IPS-NIHi7 (cell line): ENCODE data around the gene PRAMEF8.
"Not testable (repeated sequence)": the region's sequence is repeated elsewhere in the genome, so short reads cannot be mapped to it uniquely, and the experiment has no call there.

ENCODE experiments used
- DNase-seq: peaks from one replicate; pipeline ENCODE4 v3.0.0; 2012; ENCODE audit warnings: mixed read lengths; ENCODE audit errors: extremely low spot score

PRAMEF8 gene

GRCh38 chr1:13285037-13285436, at the start of gene PRAMEF8:
Gene PRAMEF8, minus strand, starts transcription at chr1:13285137. Its CDS starts 1,046 bp downstream, at chr1:13284091.
- not testable (repeated sequence) for DNase-seq

GRCh38 chr1:13315281-13315680, 30.3 kb upstream of the PRAMEF8 start, which contains the start of gene PRAMEF15:
Gene PRAMEF15, plus strand, starts transcription at chr1:13315581. Its CDS starts 2,827 bp downstream, at chr1:13318408.
- DNase-seq = not testable (repeated sequence)

GRCh38 chr1:13303239-13303638, 18.3 kb upstream of the PRAMEF8 start, which contains the start of gene PRAMEF33:
Gene PRAMEF33, plus strand, starts transcription at chr1:13303539. Its CDS starts 2,416 bp downstream, at chr1:13305955.
- DNase-seq = not testable (repeated sequence)

DNA sequence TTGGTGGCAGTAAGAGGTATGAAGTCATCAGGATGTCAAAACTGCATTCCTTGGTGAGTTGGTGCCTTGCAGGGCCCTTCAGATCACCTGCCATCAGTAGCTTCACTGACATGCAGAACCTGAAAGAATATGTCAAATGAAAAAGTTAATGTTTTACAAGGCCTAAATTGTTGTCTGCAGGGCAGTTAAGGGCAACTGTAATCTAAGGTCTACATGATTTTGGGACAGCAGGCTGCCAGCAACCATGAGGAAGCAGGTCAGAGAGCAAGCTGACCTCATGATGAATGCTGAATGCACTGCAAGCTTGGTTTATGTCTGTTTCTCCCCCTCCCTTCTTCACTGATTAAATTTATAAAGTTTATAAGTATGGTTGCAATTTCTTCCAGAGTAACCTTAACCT, 17.3 kb upstream of the PRAMEF8 start:
- DNase-seq = not testable (repeated sequence)

DNA sequence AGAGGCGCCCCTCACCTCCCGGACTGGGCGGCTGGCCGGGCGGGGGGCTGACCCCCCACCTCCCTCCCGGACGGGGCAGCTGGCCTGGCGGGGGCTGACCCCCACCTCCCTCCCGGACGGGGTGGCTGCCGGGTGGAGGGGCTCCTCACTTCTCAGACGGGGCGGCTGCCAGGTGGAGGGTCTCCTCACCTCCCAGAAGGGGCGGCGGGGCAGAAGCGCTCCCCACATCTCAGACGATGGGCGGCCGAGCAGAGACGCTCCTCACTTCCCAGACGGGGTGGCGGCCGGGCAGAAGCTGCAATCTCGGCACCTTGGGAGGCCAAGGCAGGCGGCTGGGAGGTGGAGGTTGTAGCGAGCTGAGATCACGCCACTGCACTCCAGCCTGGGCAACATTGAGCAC, 13.8 kb upstream of the PRAMEF8 start:
- DNase-seq = not testable (repeated sequence)

DNA sequence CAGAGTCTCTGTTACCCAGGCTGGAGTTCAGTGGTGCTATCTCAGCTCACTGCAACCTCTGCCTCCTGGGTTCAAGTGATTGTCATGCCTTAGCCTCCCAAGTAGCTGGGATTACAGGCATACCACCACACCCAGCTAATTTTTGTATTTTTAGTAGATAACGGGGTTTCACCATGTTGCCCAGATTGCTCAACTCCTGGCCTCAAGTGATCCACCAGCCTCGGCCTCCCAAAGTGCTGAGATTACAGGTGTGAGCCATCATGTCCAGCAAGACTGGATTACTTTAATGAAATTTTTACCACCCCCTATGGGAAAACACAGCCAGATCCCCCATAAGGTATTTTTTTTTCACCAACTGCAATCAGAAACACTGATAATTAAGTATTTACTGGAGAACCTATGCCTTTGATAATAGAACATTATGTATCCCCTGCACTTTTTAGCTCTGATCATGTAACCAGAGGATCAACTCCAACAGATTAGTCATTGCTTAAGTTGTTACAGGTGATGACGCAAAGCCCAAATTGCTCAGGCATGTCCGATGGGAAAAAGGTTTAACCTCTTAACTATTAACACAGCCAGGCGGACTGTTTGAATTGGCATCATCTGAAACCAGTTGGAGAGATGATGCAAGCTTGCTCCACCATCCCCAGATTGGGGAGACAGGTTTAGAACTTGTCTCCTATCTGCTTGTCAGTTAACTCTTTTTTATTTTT, 12.4 kb upstream of the PRAMEF8 start:
- not testable (repeated sequence) for DNase-seq

DNA sequence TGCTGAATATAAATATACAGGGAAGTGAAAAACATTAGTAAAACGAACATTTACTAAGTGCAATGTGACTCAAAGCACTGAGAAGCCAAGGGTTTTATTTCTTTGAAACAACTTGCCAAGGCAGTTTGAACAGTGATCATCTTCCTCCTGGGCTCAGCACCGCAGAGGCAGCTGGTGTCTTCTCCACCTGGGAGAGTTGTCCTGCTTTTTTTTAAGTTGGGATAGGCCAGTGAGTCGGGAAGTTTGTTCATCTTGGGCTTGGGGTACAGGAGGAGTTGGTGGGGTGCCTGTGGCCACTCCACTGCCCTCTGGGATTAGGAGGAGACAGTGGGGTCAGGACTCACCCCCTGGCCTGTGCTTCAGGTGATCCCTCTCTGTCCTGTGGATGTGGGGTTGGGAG, 4.1 kb upstream of the PRAMEF8 start:
- not testable (repeated sequence) for DNase-seq

DNA sequence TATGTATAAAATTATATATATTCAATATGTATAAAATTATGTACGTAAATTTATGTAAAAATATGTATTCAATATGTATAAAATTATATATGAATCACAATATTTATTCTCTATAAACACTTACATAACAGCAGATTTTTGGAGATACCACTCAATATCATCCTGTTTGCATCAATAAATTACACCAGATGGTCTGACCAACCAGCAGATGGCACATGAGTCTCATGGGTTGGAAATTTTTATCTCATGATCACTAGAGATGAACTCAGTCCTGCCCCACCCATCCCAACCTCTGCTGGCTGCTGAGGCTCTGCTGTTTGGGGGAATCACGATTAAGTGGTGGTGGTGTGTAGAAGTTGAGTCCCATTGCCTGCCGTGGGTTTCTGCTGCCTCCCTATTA, 5.3 kb downstream of the PRAMEF8 start:
- DNase-seq = not testable (repeated sequence)

GRCh38 chr1:13277016-13277415, 7.9 kb downstream of the PRAMEF8 start:
- not testable (repeated sequence) for DNase-seq

GRCh38 chr1:13265124-13265523, 19.8 kb downstream of the PRAMEF8 start:
- not testable (repeated sequence) for DNase-seq

GRCh38 chr1:13253898-13254297, 31.0 kb downstream of the PRAMEF8 start, which contains the start of gene PRAMEF5:
Gene PRAMEF5, plus strand, starts transcription at chr1:13254198. Its CDS starts 5,071 bp downstream, at chr1:13259269.
- not testable (repeated sequence) for DNase-seq

GRCh38 chr1:13247122-13247521, 37.8 kb downstream of the PRAMEF8 start:
- DNase-seq = not testable (repeated sequence)

GRCh38 chr1:13246554-13246871, 38.4 kb downstream of the PRAMEF8 start:
- DNase-seq = not testable (repeated sequence)

- DNase-seq = not testable (repeated sequence)
Observed at GRCh38 chr1:13245841-13246553, 38.9 kb downstream of the PRAMEF8 start.

- not testable (repeated sequence) for DNase-seq
Observed at GRCh38 chr1:13243536-13244263, 41.2 kb downstream of the PRAMEF8 start.

DNA sequence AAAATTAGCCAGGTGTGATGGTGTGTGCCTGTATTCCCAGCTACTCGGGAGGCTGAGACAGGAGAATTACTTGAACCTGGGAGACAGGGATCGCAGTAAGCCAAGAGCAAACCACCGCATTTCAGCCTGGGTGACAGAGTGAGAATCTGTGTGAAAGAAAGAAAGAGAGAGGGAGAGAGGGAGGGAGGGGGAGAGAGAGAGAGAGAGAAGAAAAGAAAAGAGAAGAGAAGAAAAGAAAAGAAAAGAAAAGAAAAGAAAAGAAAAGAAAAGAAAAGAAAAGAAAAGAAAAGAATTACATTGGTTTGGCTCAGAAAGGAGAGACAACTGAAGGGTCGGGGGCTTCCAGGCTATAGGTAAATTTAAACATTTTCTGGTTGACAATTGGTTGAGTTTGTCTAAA, 45.3 kb downstream of the PRAMEF8 start:
- DNase-seq = not testable (repeated sequence)

DNA sequence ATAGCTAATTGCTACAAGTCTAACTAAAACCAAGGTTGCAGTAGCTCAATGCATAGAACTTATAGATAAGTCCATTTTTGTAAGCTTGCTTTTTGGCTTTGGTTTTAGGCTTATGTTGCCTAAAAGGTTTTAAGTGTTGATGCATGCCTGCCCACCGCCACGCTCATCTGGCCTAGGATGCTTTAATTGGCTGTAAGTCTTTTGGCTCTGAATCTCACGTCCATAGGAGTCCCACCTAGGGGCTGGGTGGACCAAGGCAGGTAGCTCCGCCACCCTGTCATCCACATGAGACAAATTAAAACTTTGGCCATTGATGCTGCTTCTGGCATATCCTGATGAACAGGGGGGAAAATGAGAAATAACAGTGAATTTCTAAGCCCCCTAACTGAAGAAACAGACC, 47.4 kb downstream of the PRAMEF8 start:
- DNase-seq = not testable (repeated sequence)

DNA sequence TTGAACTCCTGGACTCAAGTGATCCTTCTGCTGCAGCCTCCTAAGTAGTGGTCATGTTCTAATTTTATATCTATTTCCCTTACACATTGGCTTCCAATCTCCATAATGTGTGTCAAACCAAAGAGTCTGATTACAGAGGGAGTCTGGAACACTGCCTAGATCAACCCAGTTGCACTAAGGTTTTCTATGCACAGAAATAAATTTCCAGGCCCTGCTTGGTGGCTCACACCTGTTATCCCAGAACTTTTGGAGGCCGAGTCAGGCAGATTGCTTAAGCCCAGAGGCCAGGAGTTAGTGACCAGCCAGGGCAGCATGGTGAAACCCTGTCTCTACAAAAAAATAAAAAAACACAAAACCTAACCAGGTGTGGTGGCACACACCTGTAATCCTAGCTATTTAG, 50.9 kb downstream of the PRAMEF8 start:
- not testable (repeated sequence) for DNase-seq

DNA sequence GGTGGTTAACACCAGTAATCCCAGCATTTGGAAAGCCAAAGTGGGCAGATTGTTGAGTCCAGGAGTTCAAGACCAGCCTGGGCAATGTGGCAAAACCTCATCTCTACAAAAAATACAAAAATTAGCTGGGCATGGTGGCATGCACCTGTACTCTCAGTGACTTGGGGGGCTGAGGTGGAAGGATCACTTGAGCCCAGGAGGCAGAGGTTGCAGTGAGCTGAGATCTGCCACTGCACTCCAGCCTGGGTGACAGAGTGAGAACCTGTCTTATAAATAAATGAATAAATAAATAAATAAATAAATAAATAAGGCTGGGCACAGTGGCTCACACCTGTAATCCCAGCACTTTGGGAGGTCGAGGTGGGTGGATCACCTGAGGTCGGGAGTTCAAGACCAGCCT, 52.9 kb downstream of the PRAMEF8 start:
- DNase-seq = not testable (repeated sequence)
